Esophagus muscularis mucosa (tissue), 3 donors: ENCODE measurements around the gene GORAB.

Experiments
- CTCF ChIP-seq, 3 experiments: fragments of 200-600 bp in 2 of 3; fragments of 450-650 bp in 1 of 3; sonication (generic) in 2 of 3; IDR thresholded peaks; one replicate each; pipeline ENCODE4 v1.5.1; 2017 to 2019; ENCODE audit warnings: antibody characterized with exemption in 3 of 3, mild to moderate bottlenecking in 2 of 3, moderate library complexity in 1 of 3
- POLR2AphosphoS5 ChIP-seq, 2 donors: sonication (generic); formaldehyde crosslinking; IDR thresholded peaks; one replicate each; pipeline ENCODE4 v1.6.1; 2017; ENCODE audit warnings: antibody characterized with exemption in 2 of 2

GRCh38 chr1:170596701-170597100 is 64.7 kb downstream of the GORAB start:
- TF ChIP-seq CTCF (IDR thresholded peaks at IDR 0.05) (no peak), POLR2AphosphoS5 (IDR thresholded peaks at IDR 0.05) (no peak)
